RWPE1 (cell line): ENCODE results near the gene YES1.

Experiments
- CTCF ChIA-PET: fragments of 350-600 bp; sonication (Branson Sonifier 250); formaldehyde crosslinking; extraction: SDS; loops from one replicate; lab custom pipeline; 2021; lab: Yijun Ruan, JAX
- POLR2A ChIA-PET: fragments of 400-600 bp; formaldehyde crosslinking; extraction: SDS; loops from one replicate; lab custom pipeline; 2020; ENCODE audit warnings: antibody characterized with exemption; ENCODE audit not compliant: low non-redundant PET; lab: Yijun Ruan, JAX
- DNase-seq: peaks from one replicate; pipeline ENCODE4 v3.0.0; 2012; ENCODE audit warnings: low spot score
- H3K27ac ChIP-seq: fragments of 450-650 bp; 2 replicates; pipeline ENCODE4 v1.5.1; 2017
- TF ChIP-seq, protein P1 (sequence below): fragments of 450-650 bp; conservative IDR thresholded peaks from 2 replicates; pipeline ENCODE4 v1.5.1; 2017; ENCODE audit warnings: low read depth, mild to moderate bottlenecking

The YES1 gene

DNA sequence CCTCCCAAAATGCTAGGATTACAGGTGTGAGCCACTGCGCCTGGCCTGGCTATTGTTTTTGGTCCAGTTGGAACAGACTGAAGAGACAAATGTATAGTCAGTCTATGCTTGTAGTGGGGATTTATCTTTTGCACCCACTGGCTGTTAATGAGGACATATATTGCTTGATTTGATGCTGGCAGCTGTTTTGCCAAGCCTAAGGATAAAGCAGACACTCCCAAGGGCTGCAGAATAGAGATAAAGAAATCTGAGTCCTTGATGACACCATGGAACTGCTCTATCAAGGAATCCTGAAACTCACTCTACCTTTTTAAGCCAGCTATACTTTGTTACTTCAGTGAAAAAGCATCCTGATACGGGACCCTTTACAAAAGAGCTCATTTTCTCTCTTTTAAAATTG is 56.5 kb downstream of the YES1 start:
- H3K27ac ChIP-seq: no peak overlapping the region
- DNase-seq: no peak
- POLR2A ChIA-PET: no interaction called here
- TF ChIP-seq, protein P1, sequence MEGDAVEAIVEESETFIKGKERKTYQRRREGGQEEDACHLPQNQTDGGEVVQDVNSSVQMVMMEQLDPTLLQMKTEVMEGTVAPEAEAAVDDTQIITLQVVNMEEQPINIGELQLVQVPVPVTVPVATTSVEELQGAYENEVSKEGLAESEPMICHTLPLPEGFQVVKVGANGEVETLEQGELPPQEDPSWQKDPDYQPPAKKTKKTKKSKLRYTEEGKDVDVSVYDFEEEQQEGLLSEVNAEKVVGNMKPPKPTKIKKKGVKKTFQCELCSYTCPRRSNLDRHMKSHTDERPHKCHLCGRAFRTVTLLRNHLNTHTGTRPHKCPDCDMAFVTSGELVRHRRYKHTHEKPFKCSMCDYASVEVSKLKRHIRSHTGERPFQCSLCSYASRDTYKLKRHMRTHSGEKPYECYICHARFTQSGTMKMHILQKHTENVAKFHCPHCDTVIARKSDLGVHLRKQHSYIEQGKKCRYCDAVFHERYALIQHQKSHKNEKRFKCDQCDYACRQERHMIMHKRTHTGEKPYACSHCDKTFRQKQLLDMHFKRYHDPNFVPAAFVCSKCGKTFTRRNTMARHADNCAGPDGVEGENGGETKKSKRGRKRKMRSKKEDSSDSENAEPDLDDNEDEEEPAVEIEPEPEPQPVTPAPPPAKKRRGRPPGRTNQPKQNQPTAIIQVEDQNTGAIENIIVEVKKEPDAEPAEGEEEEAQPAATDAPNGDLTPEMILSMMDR: no peak
- CTCF ChIA-PET: interaction anchor here (0.7 to 1.5 kb wide), 2 partner anchors 59 to 76 kb away, joined by 3 to 4 read pairs; no protein-coding TSS in a partner anchor

DNA sequence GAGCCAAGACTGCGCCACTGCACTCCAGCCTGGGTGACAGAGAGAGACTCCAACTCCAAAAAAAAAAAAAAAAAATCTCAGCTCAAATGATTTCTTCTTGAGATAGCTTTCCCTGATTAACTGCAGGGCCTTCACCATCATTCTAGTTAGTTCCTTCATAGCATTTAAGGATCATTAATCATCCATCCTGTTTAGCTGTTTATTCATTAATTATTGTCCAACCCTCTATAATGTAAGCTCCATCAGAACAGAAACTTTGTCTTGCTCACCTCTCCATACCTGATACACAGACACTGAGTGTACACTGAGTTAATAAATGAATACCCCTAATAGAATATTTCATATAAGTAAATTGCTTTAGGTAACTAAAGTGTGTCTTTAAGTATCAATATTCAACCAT is 57.4 kb downstream of the YES1 start:
- TF ChIP-seq, protein P1: no peak
- DNase-seq: no peak
- H3K27ac ChIP-seq: no peak overlapping the region
- POLR2A ChIA-PET: no interaction called here
- CTCF ChIA-PET: interaction anchor here (1.5 kb wide), 1 partner anchor 77 kb away, joined by 3 read pairs; no protein-coding TSS in a partner anchor

- CTCF ChIA-PET: interaction anchor here (0.6 to 1.1 kb wide), 2 partner anchors 11 to 34 kb away, joined by 3 to 4 read pairs; no protein-coding TSS in a partner anchor
- TF ChIP-seq, protein P1: no peak
- POLR2A ChIA-PET: no interaction called here
- H3K27ac ChIP-seq: no peak overlapping the region
- DNase-seq: no peak
Measured at GRCh38 chr18:750456-750855, 61.6 kb downstream of the YES1 start.

DNA sequence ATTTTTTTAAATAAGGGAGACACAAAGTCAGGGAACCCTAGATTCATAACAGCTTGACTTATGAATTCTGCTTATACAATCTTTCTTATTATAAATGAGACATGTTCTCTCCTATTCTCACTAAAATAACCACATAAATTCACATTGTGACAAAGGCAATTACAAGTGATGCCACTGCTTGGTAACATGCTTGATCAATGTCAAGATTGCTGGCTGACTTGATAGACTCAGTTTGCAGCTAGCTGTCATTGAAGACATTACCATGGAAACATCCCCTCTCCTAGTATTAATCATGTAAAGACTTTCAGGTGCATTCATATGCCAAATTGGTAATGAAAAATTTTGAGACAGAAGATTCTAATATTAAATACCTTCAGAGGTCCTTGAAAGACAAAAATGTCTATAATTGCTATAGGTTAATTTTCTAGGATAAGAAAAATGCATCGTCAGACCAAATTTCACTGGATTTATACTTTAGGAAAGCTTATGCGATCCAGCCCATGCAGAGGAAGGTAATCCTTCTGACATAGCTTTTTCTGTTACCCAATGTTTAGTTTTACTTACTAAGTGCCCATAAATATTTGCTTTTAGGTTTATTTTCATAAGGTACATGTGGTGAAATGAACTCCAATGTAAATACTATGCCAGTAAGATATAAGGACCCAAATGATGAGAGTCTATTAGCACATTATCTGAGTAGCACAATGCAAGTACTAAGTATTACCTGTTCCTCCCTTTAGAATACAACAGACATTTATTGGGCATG is 67.0 kb downstream of the YES1 start:
- POLR2A ChIA-PET: no interaction called here
- TF ChIP-seq, protein P1: no peak
- CTCF ChIA-PET: interaction anchor here (0.9 kb wide), 1 partner anchor 86 kb away, joined by 8 read pairs; no protein-coding TSS in a partner anchor
- no peak overlapping the region for H3K27ac ChIP-seq
- no peak for DNase-seq

GRCh38 chr18:741931-742512 is 70.0 kb downstream of the YES1 start:
- DNase-seq: peak; percentile 53
- TF ChIP-seq, protein P1: peak; percentile 73
- ChIA-PET POLR2A (no interaction called here), CTCF (interaction anchor here (0.6 to 1.3 kb wide), 4 partner anchors 45 to 1605 kb away, joined by 3 to 4 read pairs (median 4); no protein-coding TSS in a partner anchor)
- H3K27ac ChIP-seq: no peak overlapping the region

- CTCF ChIA-PET: interaction anchor here (1.0 to 1.2 kb wide), 2 partner anchors 20 to 98 kb away, joined by 4 to 7 read pairs; partner anchors contain the start of gene ENOSF1
Measured at GRCh38 chr18:732371-732770, 79.7 kb downstream of the YES1 start.

More at GRCh38 chr18:732371-732770, 79.7 kb downstream of the YES1 start:
- H3K27ac ChIP-seq: no peak overlapping the region
- POLR2A ChIA-PET: no interaction called here
- TF ChIP-seq, protein P1: no peak
- DNase-seq: no peak
